ENCODE results near the gene C7orf33. TPM values are rescaled to one million over a fixed set of nuclear protein-coding genes. Genes with fewer than 3 reads are reported as not detected.

Gene C7orf33
- total and polyA plus RNA-seq, 8 donors: not detected

DNA sequence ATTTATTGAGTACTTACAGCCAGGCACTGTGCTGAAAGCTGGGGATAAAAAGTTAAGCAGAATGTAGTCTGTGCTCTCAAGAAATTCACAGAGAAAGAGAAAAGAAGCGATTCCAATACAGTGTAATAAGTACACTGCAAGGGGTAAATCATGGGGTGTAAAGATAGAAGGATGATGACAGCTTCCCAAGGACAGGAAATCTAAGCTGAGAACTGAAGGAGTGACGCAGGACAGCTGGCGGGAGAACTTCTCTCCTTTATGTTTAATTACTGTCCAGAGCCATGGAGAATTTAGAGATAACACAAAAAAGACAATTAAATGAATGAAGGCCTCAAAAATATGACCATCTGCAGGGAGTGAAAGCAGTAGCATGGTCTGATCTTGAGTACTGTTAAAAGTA lies 34.8 kb downstream of the C7orf33 start:
- TF ChIP-seq CTCF (IDR thresholded peaks at IDR 0.05): no peak
- Histone ChIP-seq H3K4me3 (no peak overlapping the region), H3K9me3 (no peaks in the 10 kb centered on the region), H3K27me3 (peaks cover 0 to 5% of the 10 kb centered on the region in 2 donors), H3K36me3 (no peaks in the 10 kb centered on the region), H3K27ac (no peak overlapping the region), H3K4me1 (peaks cover 0 to 6% of the 10 kb centered on the region in 2 donors)
- no peak for ATAC-seq
- DNase-seq: no peak
- intact Hi-C loops (cut with DNase I): no loop called here

DNA sequence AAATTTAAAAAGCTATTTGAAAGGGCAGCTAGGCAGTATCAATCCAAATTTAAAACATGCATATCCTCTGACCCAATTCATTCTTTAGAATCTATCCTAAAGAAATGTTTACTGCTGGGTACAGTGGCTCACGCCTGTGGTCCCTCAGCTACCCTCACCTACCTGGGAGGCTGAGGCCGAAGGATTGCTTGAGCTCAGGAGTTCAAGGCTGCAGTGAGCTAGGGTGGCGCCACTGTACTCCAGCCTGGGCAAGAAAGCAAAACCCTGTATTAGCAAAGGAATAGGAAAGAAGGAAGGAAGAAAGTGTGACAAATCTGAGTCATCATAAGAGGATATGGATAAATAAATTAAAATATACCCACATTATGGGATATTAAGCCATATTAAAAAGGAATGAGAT lies 36.3 kb downstream of the C7orf33 start:
- no peak overlapping the region for H3K27ac ChIP-seq
- ATAC-seq (no peak), DNase-seq (no peak)
- no peaks in the 10 kb centered on the region for H3K4me1 ChIP-seq
- TF ChIP-seq CTCF (IDR thresholded peaks at IDR 0.05): no peak
- H3K4me3 ChIP-seq: no peak overlapping the region
- peaks cover 0 to 7% of the 10 kb centered on the region in 2 donors for H3K27me3 ChIP-seq
- H3K36me3 ChIP-seq: no peaks in the 10 kb centered on the region
- intact Hi-C loops (cut with DNase I): no loop called here
- no peaks in the 10 kb centered on the region for H3K9me3 ChIP-seq

GRCh38 chr7:148628011-148628410 lies 37.4 kb downstream of the C7orf33 start:
- no peaks in the 10 kb centered on the region for H3K4me1 ChIP-seq
- TF ChIP-seq CTCF (IDR thresholded peaks at IDR 0.05): no peak
- no peak overlapping the region for H3K4me3 ChIP-seq
- peaks cover 0 to 7% of the 10 kb centered on the region in 2 donors for H3K27me3 ChIP-seq
- no peak for ATAC-seq
- no peak overlapping the region for H3K27ac ChIP-seq
- intact Hi-C loops (cut with DNase I): no loop called here
- H3K36me3 ChIP-seq: no peaks in the 10 kb centered on the region
- no peak for DNase-seq
- no peaks in the 10 kb centered on the region for H3K9me3 ChIP-seq

DNA sequence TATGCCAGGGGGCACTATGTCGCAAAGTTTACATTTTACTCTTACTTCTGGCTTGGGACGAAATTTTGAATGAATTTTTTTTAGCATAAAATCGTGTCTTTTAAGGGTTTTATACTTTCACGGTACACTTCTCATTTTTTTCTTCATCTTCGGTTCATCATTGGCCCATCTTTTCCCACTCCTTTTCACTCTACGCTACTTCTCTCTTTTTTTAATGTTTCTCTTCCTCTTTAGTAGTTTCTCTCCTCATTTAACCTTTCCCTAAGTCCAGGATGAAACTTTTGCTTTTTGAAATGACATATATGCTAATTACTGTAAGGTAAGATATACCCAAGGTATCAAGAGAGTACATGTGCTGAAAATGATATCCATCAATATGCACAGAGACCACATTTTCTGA lies 39.5 kb downstream of the C7orf33 start:
- no peak overlapping the region for H3K27ac ChIP-seq
- TF ChIP-seq CTCF (IDR thresholded peaks at IDR 0.05): no peak
- DNase-seq (no peak), ATAC-seq (no peak)
- H3K36me3 ChIP-seq: no peaks in the 10 kb centered on the region
- no peak overlapping the region for H3K4me3 ChIP-seq
- H3K4me1 ChIP-seq: peaks cover 0 to 4% of the 10 kb centered on the region in 2 donors
- intact Hi-C loops (cut with DNase I): no loop called here
- H3K9me3 ChIP-seq: no peaks in the 10 kb centered on the region
- peaks cover 0 to 7% of the 10 kb centered on the region in 2 donors for H3K27me3 ChIP-seq

- no peak for DNase-seq
- ATAC-seq: no peak
- Histone ChIP-seq H3K9me3 (no peaks in the 10 kb centered on the region), H3K4me3 (no peak overlapping the region), H3K27ac (no peak overlapping the region), H3K36me3 (no peaks in the 10 kb centered on the region), H3K27me3 (peaks cover 0 to 7% of the 10 kb centered on the region in 2 donors), H3K4me1 (peaks cover 0 to 4% of the 10 kb centered on the region in 2 donors)
- TF ChIP-seq CTCF (IDR thresholded peaks at IDR 0.05): no peak
- intact Hi-C loops (cut with DNase I): no loop called here
These were observed 43.2 kb downstream of the C7orf33 start for GRCh38 chr7:148633761-148634160.
